Kidney epithelial cell (primary cell): ENCODE results near the gene CASR. TPM values are rescaled to one million over a fixed set of nuclear protein-coding genes. Genes with fewer than 3 reads are reported as not detected.
A peak's percentile ranks its signal among the peaks of the same experiment; 100 is the strongest.
"Not testable (repeated sequence)": the region's sequence is repeated elsewhere in the genome, so short reads cannot be mapped to it uniquely, and the experiment has no call there.

Experiments used
- DNase-seq: peaks from one replicate; pipeline ENCODE4 v3.0.0-alpha.2; 2010; ENCODE audit warnings: low read depth
- H3K27me3 ChIP-seq: 2 replicates; pipeline ENCODE4 v1.6.0; 2011; ENCODE audit warnings: low read length; ENCODE audit not compliant: control insufficient read depth, insufficient read depth
- H3K36me3 ChIP-seq: 2 replicates; pipeline ENCODE4 v1.5.1; 2011; ENCODE audit warnings: low read length; ENCODE audit not compliant: control insufficient read depth, insufficient read depth
- H3K4me3 ChIP-seq: 2 replicates; pipeline ENCODE4 v1.5.1; 2011; ENCODE audit warnings: low read depth, mild to moderate bottlenecking, control low read depth, low read length
- total RNA-seq: library from RNA; depleted of rRNA; stranded (reverse); fragments of >200 nt; gene quantifications from 2 replicates; pipeline ENCODE4 v1.2.3, GENCODE V29; 2015
- TF ChIP-seq, protein P1 (sequence below): IDR thresholded peaks from 2 replicates; pipeline ENCODE4 v1.5.1; 2011; ENCODE audit warnings: mild to moderate bottlenecking, moderate library complexity, low read length, control low read depth, inconsistent platforms; ENCODE audit not compliant: insufficient read depth, poor library complexity, severe bottlenecking

Gene CASR, protein sequence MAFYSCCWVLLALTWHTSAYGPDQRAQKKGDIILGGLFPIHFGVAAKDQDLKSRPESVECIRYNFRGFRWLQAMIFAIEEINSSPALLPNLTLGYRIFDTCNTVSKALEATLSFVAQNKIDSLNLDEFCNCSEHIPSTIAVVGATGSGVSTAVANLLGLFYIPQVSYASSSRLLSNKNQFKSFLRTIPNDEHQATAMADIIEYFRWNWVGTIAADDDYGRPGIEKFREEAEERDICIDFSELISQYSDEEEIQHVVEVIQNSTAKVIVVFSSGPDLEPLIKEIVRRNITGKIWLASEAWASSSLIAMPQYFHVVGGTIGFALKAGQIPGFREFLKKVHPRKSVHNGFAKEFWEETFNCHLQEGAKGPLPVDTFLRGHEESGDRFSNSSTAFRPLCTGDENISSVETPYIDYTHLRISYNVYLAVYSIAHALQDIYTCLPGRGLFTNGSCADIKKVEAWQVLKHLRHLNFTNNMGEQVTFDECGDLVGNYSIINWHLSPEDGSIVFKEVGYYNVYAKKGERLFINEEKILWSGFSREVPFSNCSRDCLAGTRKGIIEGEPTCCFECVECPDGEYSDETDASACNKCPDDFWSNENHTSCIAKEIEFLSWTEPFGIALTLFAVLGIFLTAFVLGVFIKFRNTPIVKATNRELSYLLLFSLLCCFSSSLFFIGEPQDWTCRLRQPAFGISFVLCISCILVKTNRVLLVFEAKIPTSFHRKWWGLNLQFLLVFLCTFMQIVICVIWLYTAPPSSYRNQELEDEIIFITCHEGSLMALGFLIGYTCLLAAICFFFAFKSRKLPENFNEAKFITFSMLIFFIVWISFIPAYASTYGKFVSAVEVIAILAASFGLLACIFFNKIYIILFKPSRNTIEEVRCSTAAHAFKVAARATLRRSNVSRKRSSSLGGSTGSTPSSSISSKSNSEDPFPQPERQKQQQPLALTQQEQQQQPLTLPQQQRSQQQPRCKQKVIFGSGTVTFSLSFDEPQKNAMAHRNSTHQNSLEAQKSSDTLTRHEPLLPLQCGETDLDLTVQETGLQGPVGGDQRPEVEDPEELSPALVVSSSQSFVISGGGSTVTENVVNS
- 0.04 and 0.07 TPM in 2 replicates for total RNA-seq

DNA sequence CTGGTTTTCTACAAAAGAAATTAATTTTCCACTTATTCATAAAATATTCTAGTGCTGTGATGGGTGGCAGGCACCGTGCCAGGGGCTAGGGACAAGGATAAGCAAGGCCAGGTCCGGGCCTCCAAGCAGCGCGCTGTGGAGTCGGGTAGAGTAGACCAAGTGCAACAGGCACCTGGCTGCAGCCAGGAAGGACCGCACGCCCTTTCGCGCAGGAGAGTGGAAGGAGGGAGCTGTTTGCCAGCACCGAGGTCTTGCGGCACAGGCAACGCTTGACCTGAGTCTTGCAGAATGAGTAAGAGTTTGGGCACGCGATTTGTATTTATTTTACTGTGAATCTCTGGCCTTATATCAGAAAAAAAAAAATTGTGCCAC, at the start of gene CASR:
CASR (plus strand) TSS at position 148 of the 372 bp plus-strand sequence. CDS start 70,522 bp downstream, outside the sequence.
- no peaks in the 10 kb centered on the region for H3K36me3 ChIP-seq
- TF ChIP-seq, protein P1, sequence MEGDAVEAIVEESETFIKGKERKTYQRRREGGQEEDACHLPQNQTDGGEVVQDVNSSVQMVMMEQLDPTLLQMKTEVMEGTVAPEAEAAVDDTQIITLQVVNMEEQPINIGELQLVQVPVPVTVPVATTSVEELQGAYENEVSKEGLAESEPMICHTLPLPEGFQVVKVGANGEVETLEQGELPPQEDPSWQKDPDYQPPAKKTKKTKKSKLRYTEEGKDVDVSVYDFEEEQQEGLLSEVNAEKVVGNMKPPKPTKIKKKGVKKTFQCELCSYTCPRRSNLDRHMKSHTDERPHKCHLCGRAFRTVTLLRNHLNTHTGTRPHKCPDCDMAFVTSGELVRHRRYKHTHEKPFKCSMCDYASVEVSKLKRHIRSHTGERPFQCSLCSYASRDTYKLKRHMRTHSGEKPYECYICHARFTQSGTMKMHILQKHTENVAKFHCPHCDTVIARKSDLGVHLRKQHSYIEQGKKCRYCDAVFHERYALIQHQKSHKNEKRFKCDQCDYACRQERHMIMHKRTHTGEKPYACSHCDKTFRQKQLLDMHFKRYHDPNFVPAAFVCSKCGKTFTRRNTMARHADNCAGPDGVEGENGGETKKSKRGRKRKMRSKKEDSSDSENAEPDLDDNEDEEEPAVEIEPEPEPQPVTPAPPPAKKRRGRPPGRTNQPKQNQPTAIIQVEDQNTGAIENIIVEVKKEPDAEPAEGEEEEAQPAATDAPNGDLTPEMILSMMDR: no peak
- H3K4me3 ChIP-seq: peak within 1 kb of the TSS; percentile 33
- peaks cover 16% of the 10 kb centered on the region for H3K27me3 ChIP-seq
- peak; percentile 10 for DNase-seq

DNA sequence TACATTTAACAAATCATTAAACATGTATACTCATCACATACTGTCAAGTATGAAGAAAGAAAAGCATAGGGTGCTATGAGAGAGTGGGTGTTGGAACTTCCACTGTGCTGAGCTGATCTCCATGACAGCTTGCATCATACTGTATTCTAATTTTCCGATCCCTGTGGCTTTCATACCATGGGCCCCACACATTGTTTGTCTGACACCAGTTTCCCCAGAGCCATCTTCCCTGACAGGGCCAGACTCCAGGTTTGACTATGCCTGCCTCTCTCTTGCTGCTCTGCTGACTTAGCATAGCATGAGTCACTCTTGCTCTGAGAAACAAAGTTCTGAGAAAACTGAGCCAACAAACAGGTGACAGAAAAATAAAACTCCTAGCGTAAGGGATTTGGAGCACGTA, 37.0 kb upstream of the CASR start:
- H3K27me3 ChIP-seq: no peaks in the 10 kb centered on the region
- no peak overlapping the region for H3K4me3 ChIP-seq
- TF ChIP-seq, protein P1: no peak
- no peaks in the 10 kb centered on the region for H3K36me3 ChIP-seq
- DNase-seq: peak; percentile 26

DNA sequence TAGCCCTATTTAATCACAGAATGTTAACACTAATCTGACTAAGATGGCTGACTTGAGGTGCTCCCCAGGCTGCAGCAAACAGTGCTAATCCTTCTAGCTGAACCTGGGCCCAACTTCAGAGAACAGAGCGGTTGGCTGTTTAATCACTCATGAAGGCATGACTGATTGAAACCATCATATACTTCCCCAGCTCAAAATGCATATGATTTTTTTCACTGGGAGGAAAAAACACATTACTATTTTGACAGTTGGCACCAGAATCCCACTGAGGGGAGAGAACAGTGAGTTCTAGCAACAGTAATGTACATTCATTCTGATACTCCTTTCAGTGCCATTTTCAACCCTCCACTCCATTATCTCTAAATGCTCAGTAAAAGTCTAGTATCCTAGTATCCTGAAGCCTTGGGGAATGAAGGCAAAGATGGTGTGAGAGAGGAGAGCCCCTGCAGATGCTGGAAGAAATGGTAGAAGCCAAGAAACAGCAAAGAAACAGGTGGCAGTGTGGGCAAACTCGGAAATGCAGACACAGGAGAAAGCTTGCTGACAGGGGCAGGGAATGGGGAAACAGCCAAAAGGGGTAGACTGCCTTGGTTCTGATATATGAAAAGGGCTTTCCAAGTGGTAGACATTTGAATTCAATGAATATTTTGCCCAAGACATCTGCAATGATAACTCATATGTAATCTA, 34.4 kb upstream of the CASR start:
- Histone ChIP-seq H3K36me3 (no peaks in the 10 kb centered on the region), H3K4me3 (no peak overlapping the region), H3K27me3 (no peaks in the 10 kb centered on the region)
- TF ChIP-seq, protein P1: no peak
- no peak for DNase-seq

DNA sequence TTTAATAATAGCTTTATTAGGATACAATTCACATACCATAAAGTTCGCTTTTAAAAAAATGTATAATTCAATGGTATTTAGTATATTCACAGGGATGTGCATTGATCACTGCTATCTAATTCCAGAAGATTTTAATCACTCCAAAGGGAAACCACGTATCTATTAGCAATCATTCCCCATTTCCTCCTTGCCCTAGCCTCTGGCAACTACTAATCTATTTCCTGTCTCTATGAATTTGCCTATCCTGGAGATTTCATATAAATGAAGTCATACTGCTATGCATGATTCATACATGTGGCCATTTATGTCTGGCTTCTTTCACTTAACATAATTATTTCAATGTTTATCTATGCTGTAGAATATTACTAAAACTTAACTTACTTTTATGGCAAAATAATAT, 32.0 kb upstream of the CASR start:
- Histone ChIP-seq H3K27me3 (no peaks in the 10 kb centered on the region), H3K36me3 (no peaks in the 10 kb centered on the region), H3K4me3 (no peak overlapping the region)
- TF ChIP-seq, protein P1: no peak
- no peak for DNase-seq

DNA sequence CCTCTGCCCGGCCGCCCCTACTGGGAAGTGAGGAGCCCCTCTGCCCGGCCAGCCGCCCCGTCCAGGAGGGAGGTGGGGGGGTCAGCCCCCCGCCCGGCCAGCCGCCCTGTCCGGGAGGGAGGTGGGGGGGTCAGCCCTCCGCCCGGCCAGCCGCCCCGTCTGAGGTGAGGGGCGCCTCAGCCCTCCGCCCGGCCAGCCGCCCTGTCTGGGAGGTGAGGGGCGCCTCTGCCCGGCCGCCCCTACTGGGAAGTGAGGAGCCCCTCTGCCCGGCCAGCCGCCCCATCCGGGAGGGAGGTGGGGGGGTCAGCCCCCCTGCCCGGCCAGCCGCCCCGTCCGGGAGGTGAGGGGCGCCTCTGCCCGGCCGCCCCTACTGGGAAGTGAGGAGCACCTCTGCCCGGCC, 18.5 kb upstream of the CASR start:
- DNase-seq, H3K36me3 ChIP-seq, H3K4me3 ChIP-seq, H3K27me3 ChIP-seq: not testable (repeated sequence)
